Measurements from ENCODE around the gene CAMSAP2.

The CAMSAP2 gene

DNA sequence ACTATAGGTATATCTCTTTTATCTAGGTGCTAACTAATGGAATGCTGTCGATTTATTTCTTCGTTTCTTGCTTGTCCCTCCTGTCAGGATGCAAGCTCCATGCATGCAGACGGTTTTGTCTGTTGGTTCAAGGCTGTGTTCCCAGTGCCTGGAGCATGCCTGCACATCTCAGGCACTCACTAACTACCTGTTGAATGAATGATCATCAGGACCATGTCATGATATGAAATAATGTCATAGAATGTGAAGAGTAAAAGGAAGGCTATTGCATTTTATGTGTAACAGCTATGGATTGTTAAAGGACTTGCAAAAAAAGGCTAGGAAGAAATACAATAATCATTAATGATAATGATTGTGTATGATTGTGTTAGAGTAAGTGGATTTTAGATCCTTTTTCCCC is 138.3 kb downstream of the CAMSAP2 start:
- DNase-seq (ENCODE audit: low spot score), result no peak

DNA sequence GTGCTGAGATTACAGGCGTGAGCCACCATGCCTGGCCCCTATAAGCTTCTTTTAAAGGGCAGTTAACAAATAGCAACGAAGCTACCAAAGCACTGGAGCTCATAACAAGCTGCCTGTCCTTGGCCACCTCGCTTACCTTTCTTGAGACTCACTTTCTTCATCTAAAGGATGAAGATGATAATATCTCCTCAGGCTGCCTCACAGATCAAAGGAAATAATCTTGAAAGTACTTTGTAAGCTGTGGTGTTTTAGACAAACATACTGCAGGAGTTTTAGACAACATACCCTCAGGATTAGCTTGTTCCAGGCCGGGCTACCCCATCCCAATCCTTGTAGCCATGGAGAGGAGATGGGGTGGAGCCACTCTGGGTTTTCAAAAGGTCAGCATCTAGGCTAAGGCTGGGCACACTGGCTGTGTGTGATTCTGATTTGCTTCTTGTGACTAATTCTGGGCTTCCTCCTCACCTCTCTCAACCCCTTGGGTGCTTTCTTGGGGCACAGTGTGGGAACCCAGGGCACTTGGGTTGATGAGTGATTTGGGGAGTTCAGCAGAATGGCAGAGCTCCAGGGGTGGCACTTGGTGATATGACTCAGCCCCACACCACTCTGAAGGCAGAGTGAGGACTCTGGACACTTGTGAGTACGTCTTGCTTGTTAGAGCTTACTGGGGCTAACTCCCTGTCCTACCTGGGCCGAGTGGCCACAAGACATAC is 139.3 kb downstream of the CAMSAP2 start:
- DNase-seq (ENCODE audit: low spot score), result no peak

- no peak for DNase-seq (ENCODE audit: low spot score)
Observed at GRCh38 chr1:200880212-200880611, 141.5 kb downstream of the CAMSAP2 start.

DNA sequence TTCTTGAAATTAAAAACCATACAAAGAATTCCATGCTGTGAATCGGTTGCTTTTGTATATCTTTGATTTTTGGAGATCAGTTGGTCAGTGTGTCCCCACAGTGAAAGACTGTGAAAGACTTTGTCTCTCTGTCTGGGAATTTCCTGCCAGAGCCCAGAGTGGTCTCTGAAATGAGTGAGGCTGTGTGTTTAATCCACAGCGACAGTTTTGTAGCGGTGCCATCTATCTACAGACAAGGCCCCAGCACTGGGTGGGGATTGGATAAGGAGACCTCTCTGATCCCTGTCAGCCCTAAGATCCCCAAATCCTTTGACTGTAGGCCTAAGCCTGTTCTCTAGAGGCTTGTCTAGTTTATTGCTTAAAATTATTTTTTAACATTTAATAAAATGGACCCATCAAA is 144.4 kb downstream of the CAMSAP2 start:
- no peak for DNase-seq (ENCODE audit: low spot score)

DNA sequence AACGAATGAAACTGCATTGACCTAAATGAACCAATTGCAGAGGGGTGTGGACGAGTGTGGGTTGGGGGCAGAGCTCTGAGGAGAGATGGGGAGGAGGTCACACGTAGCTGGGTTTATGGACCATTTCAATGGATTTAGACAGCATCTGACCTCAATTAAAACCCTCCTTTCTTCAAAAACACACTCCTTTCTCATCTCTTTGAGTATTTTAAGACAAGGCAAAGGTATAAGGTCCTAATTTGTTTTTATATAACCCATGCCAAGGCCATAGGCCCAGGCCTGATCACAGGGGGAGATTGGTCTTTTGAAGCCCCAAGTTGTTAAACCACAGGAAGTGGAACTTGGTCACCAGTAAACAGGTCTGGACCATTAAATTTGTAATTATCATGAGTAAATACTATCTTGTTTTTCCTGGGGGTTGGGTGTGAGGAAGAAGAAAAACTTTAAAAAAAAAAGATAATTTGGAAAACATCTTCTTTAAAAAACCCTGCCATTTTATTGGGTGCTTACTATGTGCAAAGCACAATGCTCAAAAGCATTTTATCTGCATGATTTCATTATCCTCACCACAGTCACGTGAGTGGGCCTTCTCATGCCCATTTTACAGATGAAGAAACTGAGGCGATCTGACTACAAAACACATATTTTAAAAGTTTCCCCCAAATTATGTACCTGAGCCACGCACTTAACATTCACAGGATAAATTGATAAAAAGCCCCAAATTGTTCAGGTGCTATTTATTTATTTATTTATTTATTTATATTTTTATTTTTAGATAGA is 147.1 kb downstream of the CAMSAP2 start:
- no peak for DNase-seq (ENCODE audit: low spot score)

GRCh38 chr1:200886594-200886993 is 147.9 kb downstream of the CAMSAP2 start:
- no peak for DNase-seq (ENCODE audit: low spot score)

DNA sequence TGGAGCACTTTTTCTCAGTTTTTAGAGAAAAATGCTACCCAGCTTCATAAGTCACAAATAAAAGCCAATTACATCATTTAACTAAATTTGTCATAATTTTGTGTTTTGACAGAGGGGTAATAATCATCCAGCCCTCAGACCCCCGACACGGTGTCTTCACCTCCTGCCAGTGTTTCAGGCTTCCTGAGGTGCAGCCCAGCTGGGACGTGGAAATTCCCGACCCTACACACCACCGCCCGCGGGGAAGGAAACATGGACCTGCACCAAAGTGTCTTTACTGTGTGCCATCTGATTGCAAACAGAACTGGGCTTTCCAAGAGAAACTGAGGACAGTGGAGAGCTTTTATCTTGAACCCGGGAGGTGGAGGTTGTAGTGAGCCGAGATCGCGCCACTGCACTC is 148.3 kb downstream of the CAMSAP2 start:
- DNase-seq (ENCODE audit: low spot score), result no peak

DNA sequence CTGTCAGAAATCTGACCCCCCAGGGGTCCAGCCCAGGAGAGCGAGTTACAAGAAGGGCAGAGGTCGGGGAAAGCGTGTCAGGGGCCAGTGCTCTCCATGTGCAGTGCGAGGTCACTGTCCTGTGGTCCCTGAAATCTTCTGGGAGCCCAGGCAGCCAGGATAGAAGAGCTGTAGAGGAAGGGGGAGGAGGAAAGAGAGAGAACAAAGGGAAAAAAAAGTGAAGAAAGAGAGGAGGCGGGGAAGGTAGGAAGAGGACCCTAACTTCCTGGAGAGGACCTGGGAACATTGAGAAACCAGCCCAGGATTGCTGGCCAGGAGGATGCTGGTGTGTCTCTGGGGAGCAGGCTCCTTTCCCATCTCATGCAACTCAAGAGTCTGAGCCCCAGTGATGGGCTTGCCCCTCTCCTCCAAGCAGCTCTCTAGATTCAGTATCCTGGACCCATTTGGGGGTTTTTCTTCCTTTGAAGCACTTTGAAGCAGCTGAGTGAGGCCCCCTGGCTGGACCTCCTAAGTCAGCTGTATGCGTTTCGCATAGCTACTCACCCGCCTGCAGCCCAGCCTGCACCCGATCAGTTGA is 149.2 kb downstream of the CAMSAP2 start:
- DNase-seq (ENCODE audit: low spot score), result no peak

- DNase-seq (ENCODE audit: low spot score), result peak; percentile 55
Observed at GRCh38 chr1:200888349-200888838, 149.7 kb downstream of the CAMSAP2 start.

GRCh38 chr1:200889571-200889970 is 150.9 kb downstream of the CAMSAP2 start:
- no peak for DNase-seq (ENCODE audit: low spot score)

- DNase-seq (ENCODE audit: low spot score), result no peak
Observed at GRCh38 chr1:200890027-200890426, 151.3 kb downstream of the CAMSAP2 start.

DNA sequence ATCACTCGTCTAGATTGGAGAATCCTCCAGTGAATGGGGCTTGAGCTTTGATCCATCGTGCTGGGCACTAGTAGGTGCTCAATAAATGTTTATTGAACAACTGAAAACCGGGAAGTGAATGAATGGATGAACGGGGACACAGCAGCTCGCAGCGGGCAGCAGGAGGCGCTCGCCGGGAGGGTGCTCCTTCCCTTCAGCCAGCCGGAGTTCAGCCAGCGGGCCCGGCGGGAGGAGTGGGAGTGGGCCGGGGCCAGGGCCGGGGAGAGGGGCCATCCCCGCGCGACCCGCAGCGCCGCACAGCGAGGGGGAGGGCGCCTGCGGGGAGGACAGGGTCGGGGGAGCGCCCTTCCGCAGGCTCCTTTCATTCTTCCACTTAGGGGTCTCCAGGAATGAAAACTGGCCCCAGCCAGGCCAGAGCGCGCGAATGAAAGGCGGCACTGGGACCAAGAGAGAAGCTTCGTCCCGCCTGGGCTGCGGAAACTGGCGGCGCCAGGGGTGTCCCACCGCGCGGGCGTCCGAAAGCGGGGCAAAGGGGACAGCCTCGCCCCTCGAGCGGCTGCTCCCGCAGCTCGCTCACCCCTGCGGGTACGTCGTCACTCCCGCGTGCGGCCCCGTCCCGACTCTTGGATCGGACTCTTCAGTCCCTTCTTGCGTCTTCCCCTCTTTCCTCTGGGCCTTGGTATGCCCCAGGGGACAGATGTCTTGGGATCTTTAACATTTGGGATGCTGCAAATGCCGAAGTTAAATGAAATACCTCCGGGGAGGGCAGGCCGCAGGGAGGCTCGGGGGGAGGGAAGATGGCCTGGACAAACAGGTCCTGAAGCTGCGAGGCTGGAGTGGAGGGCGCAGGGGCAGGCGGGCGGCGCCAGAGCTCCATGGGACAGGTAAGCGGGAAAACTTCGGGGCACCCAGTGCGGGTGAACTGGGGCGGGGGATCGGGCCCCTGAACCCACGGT is 152.4 kb downstream of the CAMSAP2 start:
- peak; percentile 72 for DNase-seq (ENCODE audit: low spot score)

DNA sequence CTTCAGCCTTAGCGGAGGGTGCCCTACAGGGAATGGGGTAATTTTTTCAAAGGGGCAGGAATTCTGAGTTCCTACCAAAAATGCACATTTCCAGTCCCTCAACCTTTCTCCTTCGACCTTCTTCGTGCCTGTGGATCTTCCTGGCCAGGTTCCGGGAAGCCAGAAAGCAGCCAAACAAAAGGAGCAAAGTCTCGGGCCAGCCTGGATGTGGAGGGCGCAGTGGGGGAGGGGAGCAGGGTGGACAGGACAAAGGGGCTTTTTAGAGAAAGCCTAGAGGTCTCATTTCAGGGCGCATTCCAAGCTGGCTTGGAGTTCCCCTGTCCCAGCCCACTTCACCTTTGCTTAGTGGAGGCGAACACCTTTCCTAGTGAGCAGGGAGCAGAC is 153.1 kb downstream of the CAMSAP2 start:
- peak; percentile 60 for DNase-seq (ENCODE audit: low spot score)

DNA sequence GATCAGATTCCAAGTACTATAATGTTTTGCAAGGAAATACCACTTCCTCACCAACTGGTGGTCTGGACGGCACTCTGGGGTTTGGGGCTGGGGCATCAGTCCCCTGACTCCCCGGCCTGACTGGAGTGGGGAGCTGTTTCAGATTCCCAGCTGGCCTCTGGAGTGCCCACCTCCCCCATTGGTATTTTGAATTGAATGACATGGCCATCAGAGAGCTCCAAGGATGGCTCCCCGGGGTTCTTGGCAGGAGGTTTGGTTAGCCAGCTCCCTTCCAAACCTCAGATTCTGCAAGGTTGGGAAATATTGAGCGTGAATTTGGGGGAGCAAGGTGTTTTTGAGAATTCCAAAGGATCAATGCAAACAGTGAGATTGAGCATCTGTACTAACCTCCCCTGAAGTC is 153.9 kb downstream of the CAMSAP2 start:
- no peak for DNase-seq (ENCODE audit: low spot score)

DNA sequence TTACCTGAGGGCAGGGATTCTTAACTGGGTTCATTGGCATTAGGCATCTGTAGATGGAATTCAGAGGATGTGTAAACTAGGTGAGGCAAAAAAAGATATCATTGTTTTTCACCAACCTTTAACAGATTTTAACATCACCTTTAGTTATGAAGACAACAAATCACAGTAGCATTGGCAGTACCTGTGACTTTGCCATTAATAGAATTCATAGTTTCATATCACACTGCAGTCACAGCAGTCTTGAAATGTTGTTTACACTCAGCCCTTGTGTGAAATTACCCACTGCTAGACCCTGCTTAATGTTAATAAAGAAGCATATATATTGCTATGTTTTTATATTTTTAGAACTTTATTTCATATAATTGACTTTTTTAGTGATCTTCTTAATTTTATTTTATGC is 154.3 kb downstream of the CAMSAP2 start:
- DNase-seq (ENCODE audit: low spot score), result no peak

- peak; percentile 61 for DNase-seq (ENCODE audit: low spot score)
Observed at GRCh38 chr1:200893411-200893901, 154.8 kb downstream of the CAMSAP2 start.

DNA sequence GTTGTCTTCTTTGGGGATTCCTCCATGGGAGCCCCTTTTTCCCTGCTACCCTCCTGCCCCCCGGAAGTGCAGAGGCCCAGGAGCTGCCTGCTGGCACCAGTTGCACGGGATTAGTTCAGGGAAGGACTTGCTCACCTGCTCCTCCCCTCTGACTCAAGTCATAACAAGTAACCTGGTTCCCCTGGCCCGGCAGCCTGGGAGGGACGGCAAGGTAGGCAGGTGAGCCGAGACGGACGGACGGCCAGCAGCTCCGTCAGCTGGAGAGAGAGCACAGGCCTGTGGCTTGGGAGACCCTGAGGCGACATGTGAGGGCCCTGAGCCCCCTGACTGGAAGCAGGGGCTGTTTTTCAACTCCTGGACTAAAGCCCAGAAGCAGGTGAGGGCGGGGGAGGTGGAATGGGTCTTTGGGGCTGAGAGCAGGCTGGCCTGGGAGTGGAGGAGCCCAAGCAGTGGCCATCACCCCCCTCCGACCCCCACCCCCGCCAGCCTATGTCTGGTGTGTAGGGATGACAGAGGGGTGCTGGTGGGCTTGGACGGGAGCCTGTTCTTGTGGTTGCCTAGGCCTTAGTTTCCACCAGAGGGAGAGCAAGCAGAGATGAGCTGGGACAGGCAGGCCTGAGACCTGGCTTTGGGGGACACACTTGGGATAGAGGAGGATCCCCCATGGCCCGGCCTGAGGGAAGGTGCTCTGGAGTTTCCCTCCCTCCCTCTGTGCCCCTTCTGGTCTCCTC is 156.2 kb downstream of the CAMSAP2 start, which contains the start of gene INAVA:
INAVA (plus strand) TSS at position 189 of the 731 bp plus-strand sequence. CDS start 3,501 bp downstream, outside the sequence.
- no peak for DNase-seq (ENCODE audit: low spot score)

DNA sequence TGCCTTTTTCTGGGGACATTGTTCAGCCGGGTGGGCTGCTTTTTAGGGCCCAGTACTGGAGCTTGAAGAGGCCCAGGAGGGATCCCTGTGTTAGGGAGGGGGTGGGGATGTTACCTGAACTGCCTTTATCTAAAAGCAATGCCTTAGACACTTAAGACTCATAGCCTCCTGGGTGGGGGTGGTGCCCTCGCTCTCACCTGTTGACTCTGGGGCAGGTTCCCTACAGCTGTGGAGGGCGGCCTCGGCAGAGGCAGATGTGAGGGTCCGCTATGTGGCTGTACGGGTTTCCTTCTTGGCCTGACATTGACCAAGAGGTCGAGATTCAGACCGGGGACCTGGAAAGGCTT is 156.7 kb downstream of the CAMSAP2 start:
- no peak for DNase-seq (ENCODE audit: low spot score)

- DNase-seq (ENCODE audit: low spot score), result peak; percentile 46
Observed at GRCh38 chr1:200895801-200896530, 157.3 kb downstream of the CAMSAP2 start.

DNA sequence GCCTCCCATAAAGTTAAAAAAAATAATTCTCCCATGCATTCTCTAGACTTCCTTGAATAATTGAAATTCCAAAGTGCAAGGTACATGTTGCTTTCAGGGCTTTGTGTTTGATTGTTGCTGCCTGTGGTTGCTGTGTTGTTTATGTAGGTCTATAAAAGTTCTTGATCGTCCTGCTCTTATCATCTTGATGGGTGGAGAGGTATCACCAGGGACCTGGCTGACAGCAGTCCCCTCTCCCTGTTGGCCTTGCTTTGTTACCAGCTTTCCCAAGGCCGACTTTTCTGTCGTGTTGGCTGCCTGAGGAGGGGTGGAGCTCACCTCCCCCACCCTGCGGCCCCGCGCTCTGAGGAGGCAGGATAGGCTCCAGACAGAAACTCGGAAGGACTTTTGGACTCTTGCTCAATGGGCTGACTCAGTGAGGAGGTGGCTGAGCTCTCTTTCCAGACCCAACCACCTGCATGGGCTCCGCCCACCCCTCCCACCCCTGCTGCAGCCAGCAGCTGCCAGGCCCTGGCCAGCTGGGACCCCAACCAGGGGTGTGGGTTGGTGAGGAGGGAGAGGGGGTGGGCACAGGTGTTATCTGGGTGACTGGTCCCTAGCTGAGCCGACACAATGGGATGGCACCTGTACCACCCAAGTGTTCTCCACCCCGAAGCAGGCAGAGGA is 158.0 kb downstream of the CAMSAP2 start:
- peak; percentile 87 for DNase-seq (ENCODE audit: low spot score)
